B cell (primary cell): ENCODE data around the gene PLXDC1. TPM values are rescaled to one million over a fixed set of nuclear protein-coding genes. Genes with fewer than 3 reads are reported as not detected.
"Not testable (repeated sequence)": the region's sequence is repeated elsewhere in the genome, so short reads cannot be mapped to it uniquely, and the experiment has no call there.

Source experiments
- ATAC-seq: fragments of 200-7000 bp; cut with Tn5 transposase; one replicate; pipeline ENCODE4 v1.10.0; 2021; ENCODE audit warnings: low read depth, mild to moderate bottlenecking, moderate number of reproducible peaks, moderate library complexity
- CTCF ChIA-PET: fragments of 350-600 bp; sonication (Branson Sonifier 250); formaldehyde crosslinking; loops from one replicate; lab custom pipeline; 2021; ENCODE audit warnings: antibody characterized with exemption, inconsistent platforms; lab: Charles Lee
- POLR2A ChIA-PET: fragments of 350-600 bp; sonication (Branson Sonifier 250); formaldehyde crosslinking; loops from one replicate; lab custom pipeline; 2021; ENCODE audit warnings: antibody characterized with exemption; lab: Charles Lee
- DNase-seq: peaks from one replicate; pipeline ENCODE4 v3.0.0; 2013
- H2AFZ ChIP-seq: 2 replicates; pipeline ENCODE4 v1.6.1; 2012; ENCODE audit warnings: mild to moderate bottlenecking, low read depth, low read length; ENCODE audit not compliant: insufficient read depth, poor library complexity, severe bottlenecking
- H3K27ac ChIP-seq, 2 donors: 1 replicate in 1 of 2; 2 replicates in 1 of 2; pipeline ENCODE4 v1.5.1; 2012 to 2013; ENCODE audit warnings: low read length in 2 of 2, mild to moderate bottlenecking in 2 of 2, moderate library complexity in 1 of 2
- H3K27me3 ChIP-seq, 4 experiments: fragments of 200-600 bp in 1 of 4; sonication (generic) in 1 of 4; replicated peaks in 1 of 4; 1 replicate in 2 of 4; 2 replicates in 2 of 4; pipeline versions ENCODE4 v1.6.1 to v1.7.0; 2013 to 2016; ENCODE audit warnings: low read length in 3 of 4, mild to moderate bottlenecking in 2 of 4, mixed read lengths in 1 of 4, moderate library complexity in 1 of 4; ENCODE audit not compliant: insufficient read depth in 4 of 4, control insufficient read depth in 3 of 4; ENCODE audit errors: control extremely low read depth in 1 of 4
- H3K36me3 ChIP-seq, 2 experiments: replicated peaks in 1 of 2; 1 replicate in 1 of 2; 2 replicates in 1 of 2; pipeline versions ENCODE4 v1.6.1 to v1.7.1; 2013; ENCODE audit warnings: low read length in 1 of 2; ENCODE audit not compliant: insufficient read depth in 2 of 2, control insufficient read depth in 1 of 2; ENCODE audit errors: control extremely low read depth in 1 of 2, extremely low read depth in 1 of 2
- H3K4me1 ChIP-seq, 2 donors: fragments of 200-600 bp in 1 of 2; sonication (generic) in 1 of 2; 1 replicate in 1 of 2; 2 replicates in 1 of 2; pipeline versions ENCODE4 v1.5.1 to v1.6.1; 2013 to 2017; ENCODE audit warnings: low read length in 2 of 2; ENCODE audit not compliant: control insufficient read depth in 2 of 2, insufficient read depth in 2 of 2
- H3K4me2 ChIP-seq: replicated peaks from 2 replicates; pipeline ENCODE3; 2012; ENCODE audit warnings: mild to moderate bottlenecking, low read depth, low read length; ENCODE audit not compliant: poor library complexity, severe bottlenecking
- H3K4me3 ChIP-seq, 5 experiments: fragments of 200-600 bp in 1 of 5; sonication (generic) in 1 of 5; 1 replicate in 3 of 5; 2 replicates in 2 of 5; pipeline versions ENCODE4 v1.5.1 to v1.7.0; 2011 to 2016; ENCODE audit warnings: low read length in 4 of 5, mild to moderate bottlenecking in 4 of 5, low read depth in 2 of 5, control low read depth in 1 of 5, moderate library complexity in 1 of 5; ENCODE audit not compliant: insufficient read depth in 1 of 5; ENCODE audit errors: control extremely low read depth in 1 of 5, extremely low read depth in 1 of 5
- H3K79me2 ChIP-seq: fragments of 200-600 bp; sonication (generic); one replicate; pipeline ENCODE4 v1.6.0; 2016; ENCODE audit warnings: low read length; ENCODE audit not compliant: control insufficient read depth, insufficient read depth
- H3K9ac ChIP-seq: fragments of 200-600 bp; sonication (generic); 2 replicates; pipeline ENCODE4 v1.6.1; 2017; ENCODE audit warnings: mild to moderate bottlenecking, low read length, moderate library complexity
- H3K9me3 ChIP-seq, 3 donors: one replicate each; pipeline versions ENCODE4 v1.6.1 to v1.7.1; 2013; ENCODE audit warnings: low read length in 2 of 3; ENCODE audit not compliant: control insufficient read depth in 2 of 3, insufficient read depth in 1 of 3; ENCODE audit errors: control extremely low read depth in 1 of 3
- H4K20me1 ChIP-seq: 2 replicates; pipeline ENCODE4 v1.6.0; 2012; ENCODE audit warnings: mild to moderate bottlenecking, low read length; ENCODE audit not compliant: insufficient read depth, control insufficient read depth, poor library complexity, severe bottlenecking
- H3K27ac Mint-ChIP-seq: one replicate; pipeline ENCODE4 v1.8.0; 2021; ENCODE audit warnings: mixed read lengths
- H3K27me3 Mint-ChIP-seq: one replicate; pipeline ENCODE4 v1.8.0; 2021; ENCODE audit warnings: mixed read lengths
- H3K4me1 Mint-ChIP-seq: one replicate; pipeline ENCODE4 v1.8.0; 2021; ENCODE audit warnings: mixed read lengths
- H3K4me3 Mint-ChIP-seq: one replicate; pipeline ENCODE4 v1.8.0; 2021; ENCODE audit warnings: mixed read lengths
- H3K9me3 Mint-ChIP-seq: one replicate; pipeline ENCODE4 v1.8.0; 2022; ENCODE audit warnings: mixed read lengths; ENCODE audit not compliant: insufficient read depth
- EZH2 ChIP-seq: IDR thresholded peaks from 2 replicates; pipeline ENCODE4 v1.6.1; 2012; ENCODE audit warnings: borderline replicate concordance, low read depth, mild to moderate bottlenecking, moderate library complexity, low read length; ENCODE audit not compliant: insufficient read depth, poor library complexity, severe bottlenecking
- WGBS: methylation state at CpG from one replicate; pipeline ENCODE4 v1.1.5; 2013; ENCODE audit warnings: missing lambda C conversion rate; ENCODE audit not compliant: insufficient coverage; 5-methylcytosine and 5-hydroxymethylcytosine counted together
- intact Hi-C: fragments of 100-400 bp; cut with micrococcal nuclease; formaldehyde crosslinking; loops from one replicate; pipeline ENCODE4 v1.10.0; 2022
- polyA plus RNA-seq: library from polyadenylated mRNA; depleted of rRNA; stranded (reverse); fragments of >200 nt; gene quantifications from 2 replicates; pipeline ENCODE4 v1.2.3, GENCODE V29; 2012
- total RNA-seq, 2 donors: library from RNA; stranded (reverse); fragments of 120-200 nt in 1 of 2; gene quantifications; 1 replicate in 1 of 2; 2 replicates in 1 of 2; pipeline versions ENCODE4 v1.2.3 to v1.2.4, GENCODE V29; 2013 to 2022

PLXDC1 gene
- total and polyA plus RNA-seq, 2 donors (not counting 1 experiment from before 2014, with no cell fraction given): 0.69 TPM; not detected in 1

DNA sequence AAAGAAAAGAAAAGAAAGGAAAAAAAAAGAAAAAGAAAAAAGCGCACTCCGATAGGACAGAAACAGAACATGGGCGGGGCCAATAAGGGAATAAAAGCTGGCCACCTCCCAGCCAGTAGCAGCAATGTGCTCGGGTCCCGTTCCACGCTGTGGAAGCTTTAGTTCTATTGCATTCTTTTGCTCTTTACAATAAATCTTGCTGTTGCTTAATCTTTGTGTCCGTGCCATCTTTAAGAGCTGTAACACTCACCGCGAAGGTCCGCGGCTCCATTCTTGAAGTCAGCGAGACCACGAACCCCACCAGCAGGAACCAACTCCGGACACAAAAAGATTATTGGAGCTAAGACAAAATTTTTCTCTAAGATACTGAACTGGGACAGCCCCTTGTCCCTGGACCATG lies 17.7 kb upstream of the PLXDC1 start:
- ATAC-seq: no peak
- no peak overlapping the region for H3K27ac ChIP-seq

DNA sequence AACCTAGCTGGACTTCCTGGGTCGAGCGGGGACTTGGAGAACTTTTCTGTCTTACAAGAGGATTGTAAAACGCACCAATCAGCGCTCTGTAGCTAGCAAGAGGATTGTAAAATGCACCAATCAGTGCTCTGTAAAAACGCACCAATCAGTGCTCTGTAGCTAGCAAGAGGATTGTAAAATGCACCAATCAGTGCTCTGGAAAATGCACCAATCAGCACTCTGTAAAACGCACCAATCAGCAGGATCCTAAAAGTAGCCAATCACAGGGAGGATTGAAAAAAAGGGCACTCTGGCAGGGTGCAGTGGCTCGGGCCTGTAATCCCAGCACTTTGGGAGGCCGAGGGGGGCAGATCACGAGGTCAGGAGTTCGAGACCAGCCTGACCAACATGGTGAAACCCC lies 17.1 kb upstream of the PLXDC1 start:
- Histone ChIP-seq H3K27me3 (peaks cover 0 to 56% (median 19%) of the 10 kb centered on the region in 4 experiments), H3K9me3 (peaks cover 0 to 12% (median 0%) of the 10 kb centered on the region in 3 donors), H3K4me1 (peaks cover 27 to 29% of the 10 kb centered on the region in 2 donors)
- H3K79me2 ChIP-seq, H2AFZ ChIP-seq, H4K20me1 ChIP-seq, H3K27ac Mint-ChIP-seq, intact Hi-C loops, H3K27ac ChIP-seq, H3K4me3 Mint-ChIP-seq, H3K36me3 ChIP-seq, H3K9ac ChIP-seq, H3K9me3 Mint-ChIP-seq, ATAC-seq, DNase-seq, H3K4me2 ChIP-seq, H3K4me3 ChIP-seq: not testable (repeated sequence)
- Mint-ChIP-seq H3K4me1 (peaks cover 28% of the 10 kb centered on the region), H3K27me3 (peaks cover 33% of the 10 kb centered on the region)
- ChIA-PET CTCF (interaction anchor here (1.8 to 6.9 kb wide), 4 partner anchors 15 to 187 kb away, joined by 5 to 77 read pairs (median 33); no protein-coding TSS in a partner anchor), POLR2A (interaction anchor here (0.6 kb wide), 1 partner anchor 481 kb away, joined by 4 read pairs; no protein-coding TSS in a partner anchor)
- WGBS: 96% methylated on average over 6 of the region's 10 CpGs

More for the DNA sequence above, 17.7 kb upstream of the PLXDC1 start:
- intact Hi-C loops: no loop called here
- peaks cover 38% of the 10 kb centered on the region for H3K27me3 Mint-ChIP-seq
- H2AFZ ChIP-seq: no peak overlapping the region
- ChIA-PET POLR2A (interaction anchor here (0.6 to 0.7 kb wide), 2 partner anchors 17 to 464 kb away, joined by 3 to 5 read pairs; no protein-coding TSS in a partner anchor), CTCF (interaction anchor here (0.7 to 6.9 kb wide), 6 partner anchors 14 to 1086 kb away, joined by 3 to 77 read pairs (median 4); no protein-coding TSS in a partner anchor)
- H3K79me2 ChIP-seq: no peaks in the 10 kb centered on the region
- H3K27me3 ChIP-seq: peaks cover 0 to 58% (median 20%) of the 10 kb centered on the region in 4 experiments
- H3K9me3 ChIP-seq: peaks cover 0 to 12% (median 0%) of the 10 kb centered on the region in 3 donors
- peaks cover 28% of the 10 kb centered on the region for H3K4me1 Mint-ChIP-seq
- H3K4me3 Mint-ChIP-seq: no peak overlapping the region
- no peak overlapping the region for H3K4me2 ChIP-seq
- H3K9ac ChIP-seq: no peak overlapping the region
- H3K36me3 ChIP-seq: no peaks in the 10 kb centered on the region
- H3K4me3 ChIP-seq: no peak overlapping the region
- no peaks in the 10 kb centered on the region for H3K9me3 Mint-ChIP-seq
- no peaks in the 10 kb centered on the region for H4K20me1 ChIP-seq
- WGBS: 51% methylated on average over 12 of the region's 14 CpGs
- TF ChIP-seq EZH2: no peak
- DNase-seq: no peak
- no peak overlapping the region for H3K27ac Mint-ChIP-seq
- H3K4me1 ChIP-seq: peaks cover 27 to 29% of the 10 kb centered on the region in 2 donors
